Stimulated activated CD8-positive, alpha-beta memory T cell treated with anti-CD3 and anti-CD28 coated beads, Interleukin-7, amount 100 ng/mL, for 4 hours (primary cell): ENCODE results near the gene ATMIN.

Experiments used
- DNase-seq, 2 donors: peaks; one replicate each; pipeline ENCODE4 v3.0.0-alpha.2; 2020; ENCODE audit warnings: low read depth in 2 of 2

The ATMIN gene

DNA sequence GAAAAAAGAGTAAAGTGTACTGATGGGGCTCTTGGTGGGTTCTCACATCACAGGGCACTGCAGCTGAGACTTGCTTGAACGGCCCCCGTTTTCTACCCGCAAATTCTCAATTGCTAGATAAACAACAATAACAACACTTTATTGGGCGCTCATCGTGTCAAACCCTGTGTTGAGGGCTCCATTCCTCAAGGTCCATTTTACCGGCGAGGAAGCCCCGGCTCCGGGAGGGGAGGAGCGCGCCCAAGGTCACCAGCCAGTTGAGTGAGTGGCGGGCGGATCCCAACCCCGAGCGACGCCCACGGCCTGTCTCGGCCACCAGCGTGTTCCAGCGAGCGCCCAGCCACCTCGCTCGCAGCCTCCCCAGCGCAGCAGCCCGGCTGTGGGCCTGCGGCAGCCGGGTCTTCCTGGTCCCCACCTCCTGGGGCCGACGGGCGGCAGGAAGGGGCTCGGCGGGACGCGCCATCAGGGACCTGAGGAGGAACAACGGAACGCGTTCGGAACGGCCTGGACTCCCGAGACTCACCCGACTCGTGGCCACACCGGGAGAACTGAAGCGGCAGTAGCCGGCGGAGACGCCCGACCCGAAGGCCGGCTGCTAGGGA, 29.3 kb upstream of the ATMIN start:
- peak; percentile 47 to 72 for DNase-seq

DNA sequence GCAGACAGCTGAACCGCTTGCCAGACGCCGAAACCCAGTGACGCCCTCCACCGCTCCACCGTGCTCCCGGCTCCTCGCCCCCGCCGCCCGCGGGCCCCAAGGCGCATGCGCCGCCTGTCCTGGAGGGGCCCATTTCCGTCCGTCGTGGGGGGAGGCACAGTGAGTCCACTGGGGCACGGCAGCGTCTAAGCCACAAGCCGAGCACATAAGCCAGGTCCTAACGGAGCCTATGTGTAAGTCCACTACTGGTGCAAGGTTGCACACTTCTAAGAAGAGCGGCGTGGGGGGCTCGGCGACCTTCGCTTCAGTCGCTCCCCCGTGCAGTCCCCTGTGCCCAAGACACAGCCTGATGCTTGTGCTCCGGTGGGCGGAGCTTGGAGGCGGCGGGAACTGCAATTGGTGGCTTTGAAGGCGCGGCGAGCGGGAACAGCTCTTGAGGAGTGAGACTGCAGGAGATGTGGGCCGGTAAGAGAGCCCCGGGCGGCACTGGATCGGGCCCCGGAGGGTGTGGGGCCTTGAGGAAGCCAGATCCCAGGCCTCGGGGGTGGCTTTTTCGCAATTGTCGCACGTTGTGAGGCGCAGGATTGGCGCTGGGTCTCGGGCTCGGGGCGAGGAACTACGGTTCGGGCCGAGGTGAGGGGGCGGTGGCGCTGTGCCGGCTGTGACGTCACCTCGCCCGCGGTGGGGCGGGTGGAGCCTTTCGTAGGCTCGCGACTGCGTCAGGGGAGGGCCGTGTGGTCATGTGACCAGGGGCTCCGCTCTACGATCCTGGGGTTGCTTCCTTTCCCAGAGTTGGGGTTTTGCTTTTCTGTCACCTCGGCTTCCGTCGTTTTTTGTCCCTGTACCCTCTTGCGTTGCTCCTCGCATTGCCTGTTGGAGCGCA, 28.6 kb upstream of the ATMIN start, which contains the start of the genes CENPN and CMC2:
CENPN (plus strand) TSS at position 402 of the 883 bp plus-strand sequence. CDS start 4,726 bp downstream, outside the sequence.
CMC2 (minus strand) TSS at position 73 of the 883 bp plus-strand sequence. CDS start 9,491 bp downstream, outside the sequence.
- peak; percentile 97 for DNase-seq

DNA sequence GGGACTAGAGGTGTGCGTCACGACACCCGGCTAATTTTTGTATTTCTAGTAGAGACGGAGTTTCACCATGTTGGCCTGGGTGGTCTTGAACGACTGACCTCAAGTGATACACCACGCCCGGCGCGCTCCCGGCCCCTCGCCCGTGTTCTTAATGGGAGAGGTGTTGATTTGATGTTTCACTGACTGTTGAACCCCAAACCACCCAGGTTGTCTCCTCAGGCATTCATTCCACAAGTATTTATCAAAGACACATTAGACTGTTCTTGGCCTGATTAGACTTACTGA, 27.2 kb upstream of the ATMIN start:
- DNase-seq: no peak

DNA sequence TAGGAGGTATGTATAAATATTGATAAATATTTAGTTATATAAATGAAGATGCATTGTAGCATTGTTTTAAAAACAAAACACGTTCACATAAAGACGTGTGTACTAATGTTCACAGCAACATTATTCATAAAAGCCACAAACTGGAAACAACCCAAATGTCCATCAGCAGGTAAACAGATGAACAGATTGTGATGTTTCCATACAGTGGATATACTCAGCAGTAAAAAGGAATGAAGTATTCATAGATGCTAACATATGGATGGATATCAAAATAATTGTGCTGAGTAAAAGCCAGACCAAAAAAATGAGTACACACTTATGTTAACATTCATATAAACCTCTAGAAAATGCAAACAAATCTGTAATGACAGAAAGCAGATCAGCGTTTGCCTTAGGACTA, 22.7 kb upstream of the ATMIN start:
- no peak for DNase-seq

DNA sequence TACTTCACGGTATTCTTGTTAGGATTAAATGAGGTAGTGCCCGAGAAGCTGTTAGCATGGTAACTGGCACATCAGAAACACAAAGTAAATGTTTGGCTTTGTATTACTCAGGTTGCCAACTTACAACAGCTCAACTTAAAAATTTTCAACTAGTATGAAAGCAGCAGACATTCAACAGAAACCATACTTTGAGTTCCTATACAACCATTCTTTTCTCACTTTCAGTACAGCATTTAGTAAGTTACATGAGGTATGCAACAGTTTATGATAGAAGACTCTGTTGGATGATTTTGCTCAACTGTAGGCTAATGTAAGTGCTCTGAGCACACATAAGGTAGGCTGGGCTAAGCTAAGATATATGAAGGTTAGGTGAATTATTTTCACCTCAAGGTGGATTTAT, 21.0 kb upstream of the ATMIN start:
- no peak for DNase-seq

DNA sequence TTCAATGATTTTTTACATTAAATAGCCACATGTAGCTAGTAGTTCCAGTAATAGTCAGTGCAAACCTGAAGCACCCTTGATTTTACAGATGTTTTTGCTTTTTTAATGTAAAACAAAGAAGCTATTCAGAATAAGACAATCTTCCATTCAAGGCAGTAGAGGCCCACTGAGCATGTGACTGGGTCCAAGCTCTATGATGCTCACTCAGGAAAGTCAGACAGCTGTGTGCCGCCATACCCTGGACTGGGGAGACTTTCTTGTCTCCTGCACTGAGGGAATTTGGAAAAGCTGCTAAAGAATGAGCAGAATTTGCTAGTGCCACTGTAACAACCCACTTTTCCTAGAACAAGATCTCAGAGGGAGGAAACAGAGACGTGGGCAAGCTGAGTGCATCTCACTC, 17.1 kb upstream of the ATMIN start:
- DNase-seq: no peak

DNA sequence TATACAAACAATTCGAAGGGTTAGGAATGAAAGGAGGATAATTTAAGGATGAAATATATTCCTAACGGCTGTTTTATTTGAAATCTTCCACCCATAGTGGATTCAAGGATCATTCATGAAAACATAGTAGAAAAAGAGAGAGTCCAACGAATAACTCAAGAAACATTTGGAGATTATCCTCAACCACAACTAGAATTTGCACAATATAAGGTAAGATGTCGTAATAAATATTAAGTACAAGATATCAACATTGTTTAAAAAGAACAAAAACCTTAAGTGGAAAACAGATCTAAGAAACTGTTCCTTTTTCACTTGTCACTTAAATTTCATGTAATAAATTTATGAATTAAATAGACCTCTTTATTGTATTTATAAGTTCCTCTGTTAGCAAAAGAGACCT, 9.2 kb upstream of the ATMIN start:
- no peak for DNase-seq

DNA sequence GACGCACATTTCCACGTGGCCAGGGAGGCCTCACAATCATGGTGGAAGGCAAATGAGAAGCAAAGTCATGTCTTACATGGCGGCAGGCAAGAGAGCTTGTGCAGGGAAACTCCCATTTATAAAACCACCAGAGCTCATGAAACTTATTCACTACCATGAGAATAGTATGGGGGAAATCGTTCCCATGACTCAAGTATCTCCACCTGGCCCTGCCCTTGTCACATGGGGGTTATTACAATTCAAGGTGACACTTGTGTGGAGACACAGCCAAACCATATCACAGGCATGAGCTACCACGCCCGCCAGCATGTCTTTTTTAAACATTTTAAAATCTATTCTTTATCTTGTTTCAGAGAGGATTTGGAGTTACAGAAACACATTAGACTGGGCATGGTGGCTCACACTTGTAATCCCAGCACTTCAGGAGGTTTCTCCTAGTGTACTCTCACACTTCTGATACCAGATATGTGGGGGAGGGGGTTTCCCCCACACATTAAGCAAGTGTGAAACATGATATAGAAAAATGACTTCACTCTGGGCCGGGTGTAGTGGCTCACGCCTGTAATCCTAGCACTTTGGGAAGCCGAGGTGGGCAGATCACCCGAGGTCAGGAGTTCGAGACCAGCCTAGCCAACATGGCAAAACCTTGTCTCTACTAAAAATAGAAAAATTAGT, 5.6 kb upstream of the ATMIN start:
- DNase-seq: no peak

DNA sequence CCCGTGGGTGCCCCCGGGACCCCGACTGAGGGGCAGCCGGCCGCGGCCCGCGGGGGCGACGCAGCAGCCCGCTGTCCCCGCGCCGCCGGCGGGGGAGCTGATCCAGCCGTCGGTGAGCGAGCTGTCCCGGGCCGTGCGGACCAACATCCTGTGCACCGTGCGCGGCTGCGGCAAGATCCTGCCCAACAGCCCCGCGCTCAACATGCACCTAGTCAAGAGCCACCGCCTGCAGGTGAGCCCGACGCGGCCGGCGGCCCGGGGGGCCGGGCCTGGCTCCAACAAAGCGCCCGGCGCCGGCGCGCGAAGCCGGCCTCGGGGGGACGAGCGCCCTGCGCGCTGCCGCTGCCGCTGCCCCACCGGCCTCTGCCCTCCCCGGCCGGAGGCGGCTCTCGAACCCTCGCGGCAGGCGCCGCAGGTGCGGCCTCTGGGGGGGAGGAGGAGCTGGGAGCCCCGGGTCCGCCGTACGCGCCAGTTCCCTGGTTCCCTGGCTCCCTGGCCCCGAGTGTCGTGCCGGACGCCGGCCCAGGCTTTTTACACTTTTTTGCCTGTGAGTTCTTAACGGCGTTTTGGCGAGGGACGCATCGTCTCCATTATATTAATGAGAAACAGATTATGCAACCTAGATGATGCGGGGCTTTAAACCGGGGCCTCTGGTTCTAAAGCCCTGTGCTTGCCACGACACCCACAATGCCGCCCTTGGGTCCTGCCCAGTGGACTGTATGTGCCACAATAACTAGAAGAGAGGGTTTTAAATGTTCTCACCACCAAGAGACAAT, 521 bp downstream of the ATMIN start:
- no peak for DNase-seq

DNA sequence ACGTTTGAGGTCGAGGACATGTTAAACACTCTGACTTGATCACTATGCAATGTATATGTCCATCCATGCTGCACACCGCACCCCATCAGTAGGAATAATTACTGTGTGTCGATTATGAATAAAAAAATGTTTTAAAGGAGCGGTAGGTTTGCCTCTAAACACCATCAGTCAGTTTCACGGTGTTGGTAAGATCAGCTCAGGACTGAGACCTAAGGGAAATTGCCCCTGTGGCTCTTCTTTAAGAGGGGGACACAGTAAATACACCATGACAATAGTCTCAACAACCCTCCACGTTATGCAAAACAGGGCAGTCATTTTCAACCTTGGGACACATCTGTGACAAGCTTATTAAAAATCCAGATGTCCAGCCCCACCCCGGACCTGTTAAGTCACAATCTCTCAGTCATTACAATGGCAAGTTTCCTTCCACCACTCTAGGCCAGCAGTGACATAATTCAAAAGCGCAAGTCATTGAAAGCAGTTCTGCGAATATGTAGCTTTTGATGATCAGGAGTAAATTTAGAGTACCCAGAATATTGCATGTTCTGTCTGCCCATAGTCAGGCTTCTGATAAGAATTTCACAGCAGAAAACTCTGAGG, 1.2 kb downstream of the ATMIN start:
- DNase-seq: no peak

DNA sequence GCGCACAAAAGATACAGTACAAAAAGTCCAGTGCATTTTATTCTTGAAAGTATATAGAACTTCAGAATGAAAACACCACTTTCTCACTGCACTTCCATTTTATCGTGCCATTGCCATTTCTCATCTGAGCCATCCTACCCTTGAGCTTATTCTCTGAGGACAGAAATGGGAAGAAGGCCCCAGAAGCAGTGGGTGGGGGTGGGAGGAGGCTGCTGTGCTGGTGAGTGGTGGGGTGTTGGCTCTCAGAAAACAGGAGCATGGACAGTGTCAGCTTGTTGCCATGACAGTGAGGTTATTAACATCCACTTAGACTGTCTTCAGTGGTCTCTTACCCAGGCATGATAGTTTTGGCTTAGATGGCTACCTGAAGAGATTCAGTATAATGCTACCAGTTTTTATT, 4.5 kb downstream of the ATMIN start:
- DNase-seq: no peak

DNA sequence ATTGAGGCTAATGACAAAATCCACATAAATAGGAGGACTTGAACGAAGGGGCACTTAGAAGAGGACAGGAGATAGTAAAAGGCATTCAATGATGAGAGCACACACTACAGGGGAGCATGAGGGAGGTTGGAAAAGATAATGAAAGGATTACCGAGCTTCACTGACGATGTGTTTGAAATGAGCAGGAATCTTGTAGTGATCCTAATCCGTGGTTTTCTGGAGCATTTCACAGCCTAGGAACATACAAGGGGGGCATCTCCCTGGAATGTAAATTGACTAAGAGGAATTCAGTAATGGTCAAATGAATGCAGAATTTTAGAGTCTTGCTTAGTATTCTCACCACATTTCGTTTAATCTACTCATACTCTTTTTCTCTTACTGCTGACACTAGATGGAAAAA, 5.2 kb downstream of the ATMIN start:
- DNase-seq: no peak

DNA sequence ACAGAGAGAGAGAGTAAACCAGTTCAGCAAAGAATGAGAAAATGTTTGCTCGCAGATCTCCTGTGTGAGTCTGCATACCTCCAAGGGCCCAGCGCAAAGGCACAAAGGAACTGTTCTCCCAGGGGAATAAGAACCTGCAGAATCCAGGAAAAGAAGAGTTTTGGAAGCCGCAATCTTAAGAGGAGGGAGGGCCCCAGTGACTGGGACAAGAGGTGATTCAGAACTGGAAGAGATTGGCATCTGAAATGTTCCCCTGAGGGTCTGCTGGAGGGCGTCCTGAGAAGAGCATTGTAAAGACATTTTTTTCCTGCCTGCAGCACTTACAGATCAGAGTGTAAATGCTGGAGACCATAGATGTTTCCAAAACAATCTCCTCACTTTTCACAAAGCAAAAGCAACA, 6.1 kb downstream of the ATMIN start:
- no peak for DNase-seq

DNA sequence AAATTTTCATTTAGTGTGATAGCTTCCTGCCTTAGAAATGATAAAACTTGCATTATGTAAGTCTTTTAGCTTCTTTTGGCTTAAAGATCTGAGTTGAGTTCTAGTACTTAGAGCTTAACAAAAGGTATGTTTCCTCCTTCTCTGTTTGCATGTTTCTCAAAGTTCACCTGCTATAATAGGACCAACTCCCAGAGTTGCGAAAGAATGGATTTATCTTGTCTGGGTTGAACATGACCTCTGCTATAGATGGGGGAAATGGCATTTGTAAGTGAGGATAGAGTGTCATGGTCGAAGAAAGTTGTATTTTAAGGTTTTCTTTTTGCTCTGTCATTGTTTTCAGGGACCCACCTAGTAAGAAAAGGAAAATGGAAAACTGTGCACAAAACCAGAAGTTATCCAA, 7.2 kb downstream of the ATMIN start:
- no peak for DNase-seq

DNA sequence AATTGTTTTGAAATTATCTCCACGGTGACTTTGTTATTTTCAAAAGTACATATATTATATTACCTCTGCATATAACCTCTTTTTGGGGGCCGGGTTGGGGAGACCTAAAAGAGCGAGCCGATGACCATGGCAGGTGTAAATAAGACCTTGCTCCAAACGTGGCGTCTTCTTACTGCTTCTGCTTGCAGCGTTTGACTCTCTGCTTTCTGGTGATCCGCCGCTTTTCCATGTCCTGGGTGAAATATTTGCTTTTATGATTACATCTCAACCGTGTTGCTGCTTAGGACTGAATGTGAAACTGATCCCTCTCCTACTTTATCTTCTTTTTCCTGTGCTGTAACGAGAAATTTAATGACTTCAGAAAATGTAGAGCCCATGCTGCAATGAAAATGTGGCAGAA, 18.1 kb downstream of the ATMIN start:
- no peak for DNase-seq

DNA sequence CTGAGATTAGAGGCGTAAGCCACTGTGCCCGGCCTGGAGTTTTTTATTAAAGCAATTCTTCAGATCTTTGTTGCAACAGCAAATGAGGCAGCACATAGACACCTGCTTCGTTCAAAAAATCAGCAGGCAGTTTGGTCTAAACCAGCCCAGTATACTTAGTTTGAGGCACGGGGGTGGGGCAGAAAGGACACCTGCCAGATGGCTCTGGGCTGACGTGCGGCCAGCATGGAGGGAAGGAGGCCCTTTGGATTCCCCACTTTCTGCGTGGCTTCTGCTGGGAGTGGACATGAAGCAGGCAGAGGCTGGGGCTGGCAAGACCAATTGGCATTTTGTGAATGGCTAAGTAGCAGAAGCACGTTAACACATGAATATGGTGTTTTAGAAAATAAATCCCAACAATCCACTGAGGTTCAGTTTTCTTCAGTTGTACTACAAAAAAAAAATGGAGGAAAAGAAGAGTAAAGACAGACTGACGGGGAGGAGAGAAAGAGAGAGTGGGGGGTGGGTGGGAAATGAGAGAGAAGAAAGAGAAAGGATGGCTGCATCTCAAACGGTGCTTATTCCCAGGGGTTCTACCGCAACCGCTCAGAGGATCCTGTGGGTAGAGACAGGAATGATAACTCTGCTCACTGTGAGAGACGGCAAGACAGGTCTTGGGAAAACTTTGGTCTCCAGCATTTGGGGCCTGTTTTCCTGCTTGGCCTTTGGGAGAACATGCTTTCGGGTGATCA, 25.1 kb downstream of the ATMIN start:
- DNase-seq: no peak

DNA sequence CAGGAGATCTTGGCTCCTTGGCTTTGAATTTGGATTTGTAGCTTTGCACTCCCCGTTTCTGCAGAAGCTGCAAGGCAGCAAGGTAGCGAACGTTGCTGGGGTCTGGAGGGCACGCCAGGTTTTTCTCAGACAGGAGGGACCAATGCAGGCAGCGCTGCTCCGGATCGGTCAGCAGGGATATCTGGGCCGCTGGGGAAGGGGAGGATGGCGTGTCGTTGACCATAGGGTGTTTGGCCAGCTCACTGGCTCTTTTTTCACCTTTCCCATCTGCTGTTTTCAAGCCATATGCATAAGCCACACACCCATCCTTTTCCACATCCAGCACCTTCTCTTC, 25.6 kb downstream of the ATMIN start:
- DNase-seq: no peak

DNA sequence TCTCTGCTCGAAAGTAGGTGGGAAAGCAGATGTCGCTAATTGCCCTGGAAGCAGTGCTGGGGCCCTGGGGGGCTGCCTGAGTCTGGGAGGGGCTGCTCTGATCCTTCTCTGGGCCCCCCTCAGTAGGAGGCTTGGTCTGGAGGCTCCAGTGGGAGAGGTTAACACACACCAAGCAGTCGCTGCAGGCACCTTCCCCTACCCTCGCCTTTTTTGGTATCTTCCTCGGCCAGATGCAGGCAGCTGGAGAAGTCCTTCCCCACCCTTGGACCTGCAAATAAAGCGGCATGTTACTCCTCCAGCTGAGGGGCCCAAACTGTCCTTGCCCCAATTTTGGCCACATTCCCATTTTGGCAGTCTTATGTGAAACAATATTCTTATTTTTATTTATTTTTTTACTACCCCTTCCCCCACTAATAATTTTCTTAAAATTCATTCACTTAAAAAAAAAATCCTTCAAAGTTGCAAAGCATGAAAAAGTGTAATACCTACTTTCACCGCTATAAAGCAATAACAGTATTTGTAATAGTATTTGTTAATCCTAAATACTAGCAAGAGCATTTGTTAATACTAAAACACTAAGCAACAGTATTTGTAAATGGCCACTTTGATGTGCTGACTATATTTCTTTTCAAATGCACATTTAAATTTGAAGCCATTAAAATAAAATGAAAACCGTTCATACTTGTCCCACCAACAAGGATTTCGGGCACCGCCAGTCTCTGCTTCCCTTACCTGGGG, 26.4 kb downstream of the ATMIN start:
- no peak for DNase-seq

DNA sequence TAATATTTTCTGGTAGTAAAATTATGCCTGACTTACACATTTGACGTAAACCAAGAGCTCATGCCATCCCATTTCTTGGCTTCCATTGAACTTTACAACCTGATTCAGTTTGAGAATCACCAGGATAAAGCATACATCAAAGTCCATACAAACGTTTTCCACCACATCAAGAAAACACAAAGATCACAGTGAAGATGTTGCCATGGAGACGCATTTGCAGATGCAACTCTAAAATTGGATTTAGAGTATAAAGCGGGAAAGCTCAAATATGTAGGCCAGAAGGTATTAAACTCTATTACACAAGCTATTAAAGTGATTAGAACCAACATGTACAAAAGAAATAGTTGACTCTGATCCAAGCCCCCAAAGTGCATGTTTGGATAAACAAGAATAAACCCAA, 31.0 kb downstream of the ATMIN start:
- DNase-seq: no peak

DNA sequence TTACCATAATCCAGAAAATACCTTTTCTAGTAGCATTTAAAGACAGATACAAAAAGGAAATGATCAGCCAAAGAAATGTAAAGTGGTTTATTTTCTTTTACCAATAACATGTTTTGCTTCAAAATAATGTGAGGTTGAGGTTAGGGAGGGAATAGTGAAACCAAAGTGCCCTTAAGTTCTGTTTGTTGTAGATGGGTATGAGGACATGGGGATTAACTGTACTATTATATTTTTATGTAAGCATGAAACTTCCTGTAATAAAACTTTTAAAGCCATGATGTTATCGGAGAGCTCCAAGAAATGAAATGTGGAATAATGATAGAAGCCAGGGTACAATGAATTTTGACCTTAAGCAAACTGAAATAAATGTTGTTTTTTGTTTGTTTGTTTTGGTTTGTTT, 31.5 kb downstream of the ATMIN start:
- DNase-seq: no peak

DNA sequence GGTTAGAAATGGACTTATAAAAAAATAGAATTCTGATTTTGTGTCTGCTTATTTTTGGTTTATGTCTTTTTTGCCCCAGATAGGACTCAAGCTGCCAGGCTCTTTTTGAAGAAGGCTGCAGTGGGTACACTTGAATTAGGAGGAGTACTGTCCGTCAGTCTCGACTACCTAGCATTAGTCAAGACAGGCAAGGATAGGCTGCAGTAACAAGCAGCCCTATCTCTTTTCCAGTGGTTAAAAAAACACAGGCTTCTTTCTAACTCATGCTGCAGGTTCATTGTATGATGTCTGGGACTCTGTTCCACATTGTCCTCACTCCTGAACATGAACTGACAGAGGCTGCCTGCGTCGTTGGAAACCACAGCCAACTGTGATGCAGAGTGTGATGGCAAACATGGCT, 33.4 kb downstream of the ATMIN start:
- DNase-seq: no peak
